AG04449 (cell line): ENCODE results near the gene PLA2G4F.

Experiments used
- CTCF ChIA-PET: fragments of 350-600 bp; formaldehyde crosslinking; extraction: SDS; loops from one replicate; lab custom pipeline; 2021; ENCODE audit warnings: antibody characterized with exemption; lab: Yijun Ruan, JAX
- POLR2A ChIA-PET: fragments of 400-600, 350-600 bp; formaldehyde crosslinking; extraction: SDS; loops from one replicate; lab custom pipeline; 2020; ENCODE audit warnings: antibody characterized with exemption, inconsistent platforms; lab: Yijun Ruan, JAX
- DNase-seq: peaks from one replicate; pipeline ENCODE4 v3.0.0-alpha.2; 2010; ENCODE audit warnings: low read depth, low spot score
- H3K4me3 ChIP-seq: 2 replicates; pipeline ENCODE4 v1.5.1; 2011; ENCODE audit warnings: low read depth, mild to moderate bottlenecking, control low read depth, low read length
- TF ChIP-seq, protein P1 (sequence below): IDR thresholded peaks from one replicate; pipeline ENCODE4 v1.5.1; 2011; ENCODE audit warnings: mild to moderate bottlenecking, moderate library complexity, low read length, control low read depth, inconsistent platforms; ENCODE audit not compliant: insufficient read depth; ENCODE audit errors: missing control alignments

Gene PLA2G4F

DNA sequence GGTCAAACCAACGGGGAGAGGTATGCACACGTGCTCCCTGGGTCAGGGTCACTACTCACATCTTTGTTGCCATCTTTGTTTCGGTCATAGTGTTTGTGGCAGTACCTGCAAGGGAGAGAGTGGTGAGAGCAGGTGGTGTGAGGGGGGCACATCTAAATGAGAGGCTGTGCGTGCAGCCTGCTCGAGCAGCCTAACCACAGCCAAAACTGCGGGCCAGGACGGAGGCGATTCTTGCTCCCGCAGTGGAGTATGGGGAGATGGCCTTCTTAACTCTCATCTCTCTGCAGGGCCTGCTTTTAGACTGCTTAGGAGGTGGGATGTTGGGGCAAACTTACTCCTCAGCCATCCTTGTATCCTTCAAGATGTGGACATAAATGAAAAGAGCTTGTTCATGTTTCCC, 6.9 kb upstream of the PLA2G4F start:
- H3K4me3 ChIP-seq = no peak overlapping the region
- TF ChIP-seq, protein P1, sequence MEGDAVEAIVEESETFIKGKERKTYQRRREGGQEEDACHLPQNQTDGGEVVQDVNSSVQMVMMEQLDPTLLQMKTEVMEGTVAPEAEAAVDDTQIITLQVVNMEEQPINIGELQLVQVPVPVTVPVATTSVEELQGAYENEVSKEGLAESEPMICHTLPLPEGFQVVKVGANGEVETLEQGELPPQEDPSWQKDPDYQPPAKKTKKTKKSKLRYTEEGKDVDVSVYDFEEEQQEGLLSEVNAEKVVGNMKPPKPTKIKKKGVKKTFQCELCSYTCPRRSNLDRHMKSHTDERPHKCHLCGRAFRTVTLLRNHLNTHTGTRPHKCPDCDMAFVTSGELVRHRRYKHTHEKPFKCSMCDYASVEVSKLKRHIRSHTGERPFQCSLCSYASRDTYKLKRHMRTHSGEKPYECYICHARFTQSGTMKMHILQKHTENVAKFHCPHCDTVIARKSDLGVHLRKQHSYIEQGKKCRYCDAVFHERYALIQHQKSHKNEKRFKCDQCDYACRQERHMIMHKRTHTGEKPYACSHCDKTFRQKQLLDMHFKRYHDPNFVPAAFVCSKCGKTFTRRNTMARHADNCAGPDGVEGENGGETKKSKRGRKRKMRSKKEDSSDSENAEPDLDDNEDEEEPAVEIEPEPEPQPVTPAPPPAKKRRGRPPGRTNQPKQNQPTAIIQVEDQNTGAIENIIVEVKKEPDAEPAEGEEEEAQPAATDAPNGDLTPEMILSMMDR = no peak
- DNase-seq = no peak
- ChIA-PET POLR2A (no interaction called here), CTCF (interaction anchor here (1.4 kb wide), 1 partner anchor 9 kb away, joined by 3 read pairs; no protein-coding TSS in a partner anchor)

DNA sequence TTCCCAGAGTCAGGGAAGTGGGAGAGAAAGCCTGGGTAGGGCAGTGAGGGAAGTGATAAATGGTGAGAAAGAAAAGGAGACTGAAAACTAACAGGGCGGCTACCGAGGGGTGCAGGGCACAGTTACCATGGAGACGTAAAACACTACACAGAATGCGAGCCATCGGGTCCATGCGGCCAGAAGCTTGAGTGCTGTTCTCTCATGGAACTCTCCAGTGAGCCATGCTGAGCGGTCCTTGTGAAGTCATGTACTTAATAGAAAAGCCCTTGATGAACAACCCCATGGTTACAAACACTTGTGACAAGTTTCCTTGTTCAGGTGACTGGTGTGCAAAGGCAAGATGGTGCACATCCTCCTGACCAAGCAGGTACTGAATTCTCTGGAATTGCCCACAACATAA, 3.7 kb upstream of the PLA2G4F start:
- TF ChIP-seq, protein P1 = no peak
- ChIA-PET CTCF (no interaction called here), POLR2A (no interaction called here)
- no peak for DNase-seq
- no peak overlapping the region for H3K4me3 ChIP-seq

DNA sequence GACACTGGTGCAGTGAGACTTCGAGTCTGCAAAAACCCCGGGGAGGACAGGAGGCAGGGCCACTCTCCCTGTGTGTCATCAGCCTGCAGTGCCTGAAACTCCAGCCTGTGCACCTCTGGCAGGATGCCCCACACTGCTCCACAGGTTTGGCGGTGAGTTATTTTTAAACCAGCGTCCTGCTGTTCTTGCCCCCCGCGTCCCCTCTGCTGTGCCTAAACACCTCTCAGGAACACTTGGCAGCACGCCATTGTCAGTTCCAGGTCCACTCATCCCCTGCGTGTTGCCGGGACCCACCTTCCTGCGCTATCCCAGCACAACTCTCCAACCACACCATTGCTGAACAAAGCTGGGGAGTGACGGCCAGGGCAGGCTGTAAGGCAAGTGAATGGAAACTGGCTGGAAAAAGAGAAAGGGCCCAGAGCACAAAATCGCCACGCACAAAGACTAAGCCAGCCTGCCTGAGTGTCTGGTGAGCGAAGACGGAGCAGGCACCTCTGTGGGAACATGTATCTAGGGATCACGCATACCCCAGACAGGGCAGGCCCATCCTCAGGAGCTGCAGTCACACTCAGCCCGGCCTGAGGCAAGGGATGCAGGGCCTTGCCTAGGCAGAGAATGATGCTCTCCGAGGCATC, 3.1 kb upstream of the PLA2G4F start:
- DNase-seq = no peak
- no peak overlapping the region for H3K4me3 ChIP-seq
- ChIA-PET CTCF (no interaction called here), POLR2A (no interaction called here)
- TF ChIP-seq, protein P1 = no peak

DNA sequence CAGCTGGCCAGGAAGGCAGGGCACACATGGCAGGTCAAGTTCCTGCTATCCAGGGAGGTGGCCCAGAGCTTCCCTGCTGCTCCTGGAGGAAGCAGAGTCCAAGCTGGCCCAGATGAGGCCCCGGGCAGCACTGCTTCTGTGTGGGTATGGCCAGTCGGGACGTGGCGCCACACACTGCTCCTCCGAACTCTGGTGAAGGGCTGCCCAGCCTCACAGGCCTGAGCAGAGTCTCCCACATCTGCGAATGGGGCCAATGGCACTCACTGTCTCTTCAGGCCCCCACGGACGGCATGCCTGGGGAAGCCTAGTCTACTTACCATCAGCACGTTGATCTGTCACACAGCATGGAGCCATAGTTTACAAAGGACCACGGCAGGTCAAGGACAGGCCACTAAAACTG, 2.5 kb upstream of the PLA2G4F start:
- H3K4me3 ChIP-seq = no peak overlapping the region
- no peak for DNase-seq
- ChIA-PET CTCF (no interaction called here), POLR2A (no interaction called here)
- TF ChIP-seq, protein P1 = no peak

DNA sequence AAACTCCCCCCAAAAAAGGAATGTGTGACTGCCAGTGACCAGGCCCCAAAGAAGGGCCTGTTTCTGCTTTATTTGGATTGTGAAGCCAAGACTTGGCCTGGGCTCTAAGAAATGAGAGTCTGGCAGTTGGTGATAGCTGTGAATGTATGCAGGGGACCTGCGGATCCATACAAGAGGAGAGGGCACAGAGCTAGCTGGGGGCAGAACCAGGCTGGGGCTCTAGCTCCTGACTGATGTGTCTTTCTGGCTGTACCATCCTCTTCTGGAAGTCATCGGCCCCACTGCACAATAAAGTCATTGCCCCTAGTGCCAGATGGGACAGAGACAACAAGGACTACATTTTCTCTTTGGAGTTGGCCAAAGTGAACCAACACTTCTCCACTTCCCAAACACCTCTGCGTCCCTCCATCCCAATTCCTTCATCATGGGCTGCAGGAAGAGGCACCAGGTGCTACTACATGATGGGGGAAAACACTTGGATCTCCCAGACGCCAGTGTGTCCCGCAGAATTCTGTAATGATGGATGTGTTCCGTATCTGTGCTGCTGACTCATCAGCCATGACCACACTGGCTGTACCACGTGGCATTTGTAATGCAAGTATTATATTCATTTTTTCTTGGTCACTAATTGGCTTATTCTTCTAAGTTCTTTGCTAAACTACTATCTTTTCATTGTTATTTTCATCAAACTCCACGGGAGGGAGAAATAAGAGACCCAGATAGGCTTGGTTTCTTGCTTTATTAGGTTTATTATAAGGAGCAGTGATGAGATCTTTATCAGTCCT, 1.7 kb upstream of the PLA2G4F start:
- POLR2A ChIA-PET = no interaction called here
- DNase-seq = no peak
- TF ChIP-seq, protein P1 = no peak
- H3K4me3 ChIP-seq = no peak overlapping the region
- CTCF ChIA-PET = no interaction called here

DNA sequence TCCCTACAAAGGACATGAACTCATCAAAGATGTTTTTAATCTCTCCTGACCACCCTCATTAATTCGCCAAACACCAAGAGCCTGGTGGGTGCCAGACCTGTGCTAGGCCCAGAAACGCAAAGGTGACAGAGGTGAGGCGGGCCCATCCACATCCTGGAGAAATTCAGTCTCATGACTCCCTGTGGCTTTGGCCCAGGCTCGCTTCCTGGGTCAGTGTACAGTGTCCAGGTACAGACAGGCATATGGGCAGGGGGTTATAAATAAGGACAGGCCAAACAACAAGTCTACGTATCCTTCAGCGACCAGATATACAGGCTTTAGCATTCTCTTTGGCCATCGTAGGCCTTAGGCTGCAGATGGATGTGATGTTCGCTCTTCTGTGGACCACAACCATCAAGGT, 945 bp upstream of the PLA2G4F start:
- no peak for DNase-seq
- CTCF ChIA-PET = interaction anchor here (1.1 to 1.4 kb wide), 2 partner anchors 17 to 73 kb away, joined by 3 to 4 read pairs; no protein-coding TSS in a partner anchor
- H3K4me3 ChIP-seq = no peak overlapping the region
- POLR2A ChIA-PET = no interaction called here
- TF ChIP-seq, protein P1 = no peak
